HG03571 (cell line): ENCODE results near the gene NXPE4.
"Not testable (repeated sequence)": the region's sequence is repeated elsewhere in the genome, so short reads cannot be mapped to it uniquely, and the experiment has no call there.

Source experiments
- ATAC-seq: cut with Tn5 transposase; IDR thresholded peaks from one replicate; pipeline ENCODE4 v1.9.1; 2021; ENCODE audit not compliant: unreplicated experiment

The NXPE4 gene

GRCh38 chr11:114595571-114595970 is at the start of gene NXPE4:
Gene NXPE4 (minus strand): TSS chr11:114595786. CDS start chr11:114594759, 1,027 bp downstream.
- no peak for ATAC-seq

- not testable (repeated sequence) for ATAC-seq
Measured at GRCh38 chr11:114639440-114639839, 43.9 kb upstream of the NXPE4 start.

- not testable (repeated sequence) for ATAC-seq
Measured at GRCh38 chr11:114631445-114631965, 35.9 kb upstream of the NXPE4 start.

GRCh38 chr11:114625294-114625693 is 29.7 kb upstream of the NXPE4 start:
- no peak for ATAC-seq

GRCh38 chr11:114624455-114625207 is 29.0 kb upstream of the NXPE4 start:
- no peak for ATAC-seq

- ATAC-seq, result no peak
Measured at GRCh38 chr11:114623720-114624119, 28.1 kb upstream of the NXPE4 start.

- ATAC-seq, result no peak
Measured at GRCh38 chr11:114622858-114623257, 27.3 kb upstream of the NXPE4 start.

- no peak for ATAC-seq
Measured at GRCh38 chr11:114621950-114622809, 26.6 kb upstream of the NXPE4 start.

GRCh38 chr11:114621072-114621471 is 25.5 kb upstream of the NXPE4 start:
- ATAC-seq, result no peak

GRCh38 chr11:114619659-114620173 is 24.1 kb upstream of the NXPE4 start:
- no peak for ATAC-seq

GRCh38 chr11:114618139-114618538 is 22.6 kb upstream of the NXPE4 start:
- ATAC-seq, result no peak

GRCh38 chr11:114617157-114618124 is 21.9 kb upstream of the NXPE4 start:
- no peak for ATAC-seq

- ATAC-seq, result no peak
Measured at GRCh38 chr11:114616516-114616915, 20.9 kb upstream of the NXPE4 start.

GRCh38 chr11:114615448-114616361 is 20.1 kb upstream of the NXPE4 start:
- no peak for ATAC-seq

GRCh38 chr11:114614127-114614720 is 18.6 kb upstream of the NXPE4 start:
- ATAC-seq, result no peak

- ATAC-seq, result not testable (repeated sequence)
Measured at GRCh38 chr11:114613094-114613493, 17.5 kb upstream of the NXPE4 start.

GRCh38 chr11:114612686-114613085 is 17.1 kb upstream of the NXPE4 start:
- ATAC-seq, result no peak

GRCh38 chr11:114612199-114612598 is 16.6 kb upstream of the NXPE4 start:
- ATAC-seq, result not testable (repeated sequence)
